Vagina (tissue), 2 donors: ENCODE results near the gene RTN1.

Source experiments
- POLR2A ChIP-seq, 2 donors: fragments of 450-650 bp; IDR thresholded peaks; one replicate each; pipeline ENCODE4 v1.6.1; 2017; ENCODE audit warnings: antibody characterized with exemption in 2 of 2, mild to moderate bottlenecking in 2 of 2, moderate library complexity in 2 of 2
- TF ChIP-seq, protein P1 (sequence below), 3 experiments: fragments of 450-650 bp in 2 of 3; fragments of 200-600 bp in 1 of 3; sonication (generic) in 1 of 3; IDR thresholded peaks; one replicate each; pipeline ENCODE4 v1.5.1; 2017 to 2019; ENCODE audit warnings: antibody characterized with exemption in 3 of 3, mild to moderate bottlenecking in 2 of 3, moderate library complexity in 2 of 3

DNA sequence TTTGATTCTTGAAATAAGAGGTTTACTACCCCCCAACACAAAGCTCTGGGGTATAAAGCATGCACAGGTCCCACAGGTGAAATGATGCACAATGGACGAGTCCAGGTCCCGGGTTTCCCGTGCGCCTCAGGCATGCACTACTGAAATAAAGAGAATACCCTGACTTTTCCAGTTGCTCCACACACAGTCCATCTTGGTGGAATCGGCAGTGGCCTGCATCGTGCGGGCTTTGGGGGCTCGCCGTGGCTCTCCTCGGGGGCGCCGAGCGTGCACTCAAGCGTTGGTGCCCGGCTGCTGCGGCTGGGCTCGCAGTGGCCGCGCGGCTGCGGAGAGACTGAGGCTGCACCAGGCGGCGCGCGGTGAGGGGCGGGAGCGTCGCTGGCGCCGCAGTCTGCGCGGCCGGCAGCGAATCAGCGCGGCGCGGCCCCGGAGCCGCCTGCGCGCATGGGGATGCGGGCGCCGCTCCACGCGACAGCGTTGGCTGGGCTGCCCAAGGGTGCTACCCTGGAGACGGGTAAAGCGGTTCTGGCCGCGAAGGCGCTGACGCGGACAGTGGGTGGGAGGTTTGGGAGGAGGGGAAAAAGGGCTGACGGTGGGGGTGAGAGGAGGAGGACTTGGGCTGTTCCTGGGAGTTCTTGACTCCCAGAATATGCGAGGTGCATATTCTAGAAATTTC, 240.2 kb downstream of the RTN1 start:
- TF ChIP-seq, protein P1, sequence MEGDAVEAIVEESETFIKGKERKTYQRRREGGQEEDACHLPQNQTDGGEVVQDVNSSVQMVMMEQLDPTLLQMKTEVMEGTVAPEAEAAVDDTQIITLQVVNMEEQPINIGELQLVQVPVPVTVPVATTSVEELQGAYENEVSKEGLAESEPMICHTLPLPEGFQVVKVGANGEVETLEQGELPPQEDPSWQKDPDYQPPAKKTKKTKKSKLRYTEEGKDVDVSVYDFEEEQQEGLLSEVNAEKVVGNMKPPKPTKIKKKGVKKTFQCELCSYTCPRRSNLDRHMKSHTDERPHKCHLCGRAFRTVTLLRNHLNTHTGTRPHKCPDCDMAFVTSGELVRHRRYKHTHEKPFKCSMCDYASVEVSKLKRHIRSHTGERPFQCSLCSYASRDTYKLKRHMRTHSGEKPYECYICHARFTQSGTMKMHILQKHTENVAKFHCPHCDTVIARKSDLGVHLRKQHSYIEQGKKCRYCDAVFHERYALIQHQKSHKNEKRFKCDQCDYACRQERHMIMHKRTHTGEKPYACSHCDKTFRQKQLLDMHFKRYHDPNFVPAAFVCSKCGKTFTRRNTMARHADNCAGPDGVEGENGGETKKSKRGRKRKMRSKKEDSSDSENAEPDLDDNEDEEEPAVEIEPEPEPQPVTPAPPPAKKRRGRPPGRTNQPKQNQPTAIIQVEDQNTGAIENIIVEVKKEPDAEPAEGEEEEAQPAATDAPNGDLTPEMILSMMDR (IDR thresholded peaks at IDR 0.05): no peak
- TF ChIP-seq POLR2A (IDR thresholded peaks at IDR 0.05): no peak
